ENCODE data around the gene TFPT.

DNA sequence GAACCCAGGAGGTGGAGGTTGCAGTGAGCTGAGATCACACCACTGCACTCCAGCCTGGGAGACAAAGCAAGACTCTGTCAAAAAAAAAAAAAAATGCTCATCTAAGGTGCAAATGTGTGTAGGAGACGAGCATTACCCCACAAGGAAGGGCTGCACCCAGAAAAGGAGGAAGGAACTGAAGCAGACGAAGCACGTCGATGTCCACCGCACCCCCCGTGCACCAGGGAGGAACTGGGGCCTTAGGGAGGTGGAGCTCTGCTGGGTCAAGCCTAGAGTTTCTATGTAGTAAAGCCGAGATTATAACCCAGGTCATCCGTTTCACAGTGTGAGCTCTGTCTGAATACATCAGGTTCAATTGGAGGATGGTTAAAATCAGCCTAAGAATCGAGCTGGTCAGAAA lies 52.8 kb downstream of the TFPT start:
- TF ChIP-seq, protein P1, sequence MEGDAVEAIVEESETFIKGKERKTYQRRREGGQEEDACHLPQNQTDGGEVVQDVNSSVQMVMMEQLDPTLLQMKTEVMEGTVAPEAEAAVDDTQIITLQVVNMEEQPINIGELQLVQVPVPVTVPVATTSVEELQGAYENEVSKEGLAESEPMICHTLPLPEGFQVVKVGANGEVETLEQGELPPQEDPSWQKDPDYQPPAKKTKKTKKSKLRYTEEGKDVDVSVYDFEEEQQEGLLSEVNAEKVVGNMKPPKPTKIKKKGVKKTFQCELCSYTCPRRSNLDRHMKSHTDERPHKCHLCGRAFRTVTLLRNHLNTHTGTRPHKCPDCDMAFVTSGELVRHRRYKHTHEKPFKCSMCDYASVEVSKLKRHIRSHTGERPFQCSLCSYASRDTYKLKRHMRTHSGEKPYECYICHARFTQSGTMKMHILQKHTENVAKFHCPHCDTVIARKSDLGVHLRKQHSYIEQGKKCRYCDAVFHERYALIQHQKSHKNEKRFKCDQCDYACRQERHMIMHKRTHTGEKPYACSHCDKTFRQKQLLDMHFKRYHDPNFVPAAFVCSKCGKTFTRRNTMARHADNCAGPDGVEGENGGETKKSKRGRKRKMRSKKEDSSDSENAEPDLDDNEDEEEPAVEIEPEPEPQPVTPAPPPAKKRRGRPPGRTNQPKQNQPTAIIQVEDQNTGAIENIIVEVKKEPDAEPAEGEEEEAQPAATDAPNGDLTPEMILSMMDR (IDR thresholded peaks at IDR 0.05 in 4 of 5, conservative IDR thresholded peaks at IDR 0.05 in 1 of 5) = no peak
- TF ChIP-seq POLR2A (IDR thresholded peaks at IDR 0.05) = no peak

All from gastrocnemius medialis (tissue), 4 donors.